Memory B cell (primary cell): ENCODE measurements around the gene GALNT2.

Source experiments
- ATAC-seq: fragments of 150-1000 bp; cut with Tn5 transposase; 2 replicates; pipeline ENCODE4 v1.10.0; 2021; ENCODE audit warnings: low read depth, mild to moderate bottlenecking, moderate library complexity
- DNase-seq, 2 donors: peaks; one replicate each; pipeline ENCODE4 v3.0.0; 2022; ENCODE audit warnings: low spot score in 2 of 2
- H3K27ac Mint-ChIP-seq: one replicate; pipeline ENCODE4 v1.8.0; 2022; ENCODE audit warnings: mild to moderate bottlenecking, moderate library complexity, mixed read lengths
- H3K27me3 Mint-ChIP-seq: one replicate; pipeline ENCODE4 v1.8.0; 2022; ENCODE audit warnings: mixed read lengths
- H3K36me3 Mint-ChIP-seq: one replicate; pipeline ENCODE4 v1.8.0; 2022; ENCODE audit warnings: mild to moderate bottlenecking, mixed read lengths
- H3K4me1 Mint-ChIP-seq: one replicate; pipeline ENCODE4 v1.8.0; 2022; ENCODE audit warnings: mixed read lengths
- H3K4me3 Mint-ChIP-seq: one replicate; pipeline ENCODE4 v1.8.0; 2022; ENCODE audit warnings: mild to moderate bottlenecking, moderate library complexity, mixed read lengths
- H3K9me3 Mint-ChIP-seq: one replicate; pipeline ENCODE4 v1.8.0; 2022; ENCODE audit warnings: mixed read lengths

Gene GALNT2

DNA sequence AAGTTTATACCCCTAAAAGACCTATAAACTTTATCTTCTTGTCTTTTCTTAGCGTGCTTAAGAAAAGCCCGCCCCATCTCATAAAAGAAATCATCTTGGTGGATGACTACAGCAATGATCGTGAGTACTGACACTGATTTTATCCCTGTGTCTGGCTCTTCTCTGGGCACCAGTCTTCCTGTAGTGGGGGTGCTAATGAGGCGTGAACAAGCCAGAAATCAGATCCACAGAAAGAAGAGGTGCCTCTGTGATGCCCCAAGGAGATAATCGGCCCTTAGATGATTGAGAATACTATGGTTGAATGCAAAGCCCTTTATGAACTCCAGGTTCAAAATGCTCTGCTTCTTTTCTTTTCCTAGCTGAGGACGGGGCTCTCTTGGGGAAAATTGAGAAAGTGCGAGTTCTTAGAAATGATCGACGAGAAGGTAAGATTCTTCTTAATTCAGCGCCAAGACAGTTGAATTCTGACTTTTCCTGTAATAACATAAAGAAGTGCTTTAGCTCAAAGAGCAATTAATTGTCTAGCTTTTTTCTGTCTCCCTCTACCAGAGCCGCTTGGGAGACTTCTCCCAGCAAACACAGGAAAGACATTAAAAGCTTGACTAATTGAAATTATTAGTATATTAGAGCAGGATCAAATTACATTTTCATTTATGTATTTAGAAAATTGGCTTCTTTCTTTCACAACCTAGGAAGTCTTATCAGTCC lies 169.4 kb downstream of the GALNT2 start:
- DNase-seq = no peak
- Mint-ChIP-seq H3K9me3 (peaks cover 9% of the 10 kb centered on the region), H3K36me3 (peaks cover 26% of the 10 kb centered on the region), H3K4me3 (no peak overlapping the region), H3K27ac (no peak overlapping the region), H3K4me1 (peaks cover 2% of the 10 kb centered on the region), H3K27me3 (no peaks in the 10 kb centered on the region)
- no peak for ATAC-seq

DNA sequence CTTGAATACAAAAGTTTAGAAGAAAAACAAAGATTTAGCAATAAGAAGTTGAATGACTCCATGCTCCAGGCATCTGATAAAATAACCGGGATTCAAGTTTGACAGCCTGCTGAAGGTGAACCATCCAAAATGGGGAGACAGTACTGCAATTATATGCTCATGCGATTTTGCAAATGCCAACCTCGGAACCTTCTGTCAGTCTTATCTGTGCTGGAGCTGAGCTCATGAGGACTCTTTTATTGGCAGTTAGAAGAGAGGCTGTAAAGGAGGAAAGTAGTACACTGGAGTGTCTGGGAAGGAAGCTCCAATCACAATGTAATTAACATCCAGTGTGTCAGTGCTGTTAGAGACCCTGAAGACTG lies 170.0 kb downstream of the GALNT2 start:
- no peaks in the 10 kb centered on the region for H3K27me3 Mint-ChIP-seq
- peaks cover 27% of the 10 kb centered on the region for H3K36me3 Mint-ChIP-seq
- ATAC-seq (no peak), DNase-seq (no peak)
- no peak overlapping the region for H3K4me3 Mint-ChIP-seq
- peaks cover 2% of the 10 kb centered on the region for H3K4me1 Mint-ChIP-seq
- no peak overlapping the region for H3K27ac Mint-ChIP-seq
- H3K9me3 Mint-ChIP-seq = peaks cover 9% of the 10 kb centered on the region

DNA sequence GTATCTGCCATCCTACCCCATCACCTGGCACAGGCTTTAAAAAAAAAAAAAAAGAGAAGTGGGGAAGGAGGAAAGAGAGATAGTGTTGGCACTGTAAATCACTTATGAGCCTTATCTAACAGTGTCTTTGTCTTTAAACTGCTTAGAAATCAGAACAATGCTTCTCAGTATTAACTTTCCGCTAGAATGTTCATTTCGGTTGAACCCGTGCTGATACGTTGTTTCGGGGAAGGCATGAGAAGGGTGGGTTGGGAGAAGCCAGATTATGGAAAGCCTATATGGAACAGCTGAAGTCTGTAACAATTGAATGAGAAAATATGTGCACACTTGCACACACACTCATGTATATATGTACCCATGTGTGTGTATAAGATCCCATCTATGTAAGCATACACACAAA lies 170.8 kb downstream of the GALNT2 start:
- Mint-ChIP-seq H3K4me3 (no peak overlapping the region), H3K27ac (no peak overlapping the region), H3K36me3 (peaks cover 27% of the 10 kb centered on the region), H3K27me3 (no peaks in the 10 kb centered on the region), H3K4me1 (no peaks in the 10 kb centered on the region), H3K9me3 (peaks cover 9% of the 10 kb centered on the region)
- DNase-seq = no peak
- ATAC-seq = no peak

DNA sequence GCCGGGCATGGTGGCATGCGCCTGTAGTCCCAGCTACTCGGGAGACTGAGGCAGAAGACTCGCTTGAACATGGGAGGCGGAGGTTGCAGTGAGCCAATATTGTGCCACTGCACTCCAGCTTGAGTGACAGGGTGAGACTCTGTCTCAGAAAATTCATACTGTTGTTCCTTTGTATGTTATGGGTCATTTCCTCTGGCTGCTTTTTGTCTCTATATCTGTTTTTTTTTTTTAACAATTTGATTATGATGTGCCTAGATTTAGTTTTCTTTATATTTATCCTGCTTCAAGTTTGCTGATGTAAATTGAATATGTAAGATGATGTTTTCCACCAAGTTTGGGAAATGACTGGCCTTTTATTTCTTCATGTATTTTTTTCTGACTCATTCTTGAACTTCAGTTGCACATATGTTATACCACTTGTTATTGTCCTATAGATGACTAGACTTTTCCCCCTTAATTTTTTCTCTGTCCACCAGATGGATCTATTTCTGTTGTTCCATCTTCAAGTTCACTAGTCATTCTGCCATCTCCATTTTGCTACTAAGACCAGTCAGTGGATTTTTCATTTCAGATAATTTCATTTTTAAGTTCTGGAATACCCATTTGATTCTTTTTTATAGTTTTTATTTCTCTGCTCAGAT lies 173.5 kb downstream of the GALNT2 start:
- no peak overlapping the region for H3K27ac Mint-ChIP-seq
- DNase-seq = no peak
- H3K4me3 Mint-ChIP-seq = no peak overlapping the region
- H3K9me3 Mint-ChIP-seq = peaks cover 9% of the 10 kb centered on the region
- no peaks in the 10 kb centered on the region for H3K27me3 Mint-ChIP-seq
- peaks cover 38% of the 10 kb centered on the region for H3K36me3 Mint-ChIP-seq
- H3K4me1 Mint-ChIP-seq = no peaks in the 10 kb centered on the region
- no peak for ATAC-seq

DNA sequence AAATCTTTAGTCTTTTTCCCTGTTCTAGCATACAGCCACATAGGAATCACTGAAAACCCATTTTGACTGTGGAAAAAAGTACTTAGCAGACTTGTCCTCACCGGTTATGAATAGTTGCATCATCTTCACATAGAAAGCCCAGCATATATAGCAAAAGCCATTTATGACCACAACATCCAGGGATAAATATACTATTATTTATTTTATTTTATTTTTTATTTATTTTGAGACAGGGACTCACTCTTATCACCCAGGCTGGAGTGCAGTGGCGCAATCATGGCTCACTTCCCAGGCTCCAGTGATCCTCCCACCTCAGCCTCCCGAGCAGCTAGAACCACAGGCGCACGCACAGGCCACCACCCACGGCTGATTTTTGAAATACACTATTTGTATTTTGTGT lies 175.3 kb downstream of the GALNT2 start:
- Mint-ChIP-seq H3K27ac (no peak overlapping the region), H3K4me3 (no peak overlapping the region), H3K9me3 (peaks cover 9% of the 10 kb centered on the region), H3K36me3 (peaks cover 46% of the 10 kb centered on the region), H3K27me3 (no peaks in the 10 kb centered on the region), H3K4me1 (no peaks in the 10 kb centered on the region)
- ATAC-seq = no peak
- DNase-seq = no peak

DNA sequence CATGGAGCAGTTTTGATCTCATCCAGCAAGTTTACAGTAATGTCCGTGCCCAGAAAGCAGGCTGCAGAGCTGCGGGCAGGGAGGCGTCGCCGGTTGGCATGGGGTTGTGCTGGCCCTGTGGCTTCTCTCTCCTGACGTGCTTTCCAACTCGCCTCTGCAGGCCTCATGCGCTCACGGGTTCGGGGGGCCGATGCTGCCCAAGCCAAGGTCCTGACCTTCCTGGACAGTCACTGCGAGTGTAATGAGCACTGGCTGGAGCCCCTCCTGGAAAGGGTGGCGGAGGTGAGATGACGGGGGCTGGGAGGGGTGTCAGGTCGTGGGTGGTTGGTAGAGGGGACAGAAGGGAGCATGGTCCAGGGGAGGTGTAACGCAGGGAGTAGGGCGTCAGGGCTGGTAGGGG lies 176.1 kb downstream of the GALNT2 start:
- Mint-ChIP-seq H3K4me1 (no peaks in the 10 kb centered on the region), H3K9me3 (peaks cover 9% of the 10 kb centered on the region), H3K27me3 (no peaks in the 10 kb centered on the region)

DNA sequence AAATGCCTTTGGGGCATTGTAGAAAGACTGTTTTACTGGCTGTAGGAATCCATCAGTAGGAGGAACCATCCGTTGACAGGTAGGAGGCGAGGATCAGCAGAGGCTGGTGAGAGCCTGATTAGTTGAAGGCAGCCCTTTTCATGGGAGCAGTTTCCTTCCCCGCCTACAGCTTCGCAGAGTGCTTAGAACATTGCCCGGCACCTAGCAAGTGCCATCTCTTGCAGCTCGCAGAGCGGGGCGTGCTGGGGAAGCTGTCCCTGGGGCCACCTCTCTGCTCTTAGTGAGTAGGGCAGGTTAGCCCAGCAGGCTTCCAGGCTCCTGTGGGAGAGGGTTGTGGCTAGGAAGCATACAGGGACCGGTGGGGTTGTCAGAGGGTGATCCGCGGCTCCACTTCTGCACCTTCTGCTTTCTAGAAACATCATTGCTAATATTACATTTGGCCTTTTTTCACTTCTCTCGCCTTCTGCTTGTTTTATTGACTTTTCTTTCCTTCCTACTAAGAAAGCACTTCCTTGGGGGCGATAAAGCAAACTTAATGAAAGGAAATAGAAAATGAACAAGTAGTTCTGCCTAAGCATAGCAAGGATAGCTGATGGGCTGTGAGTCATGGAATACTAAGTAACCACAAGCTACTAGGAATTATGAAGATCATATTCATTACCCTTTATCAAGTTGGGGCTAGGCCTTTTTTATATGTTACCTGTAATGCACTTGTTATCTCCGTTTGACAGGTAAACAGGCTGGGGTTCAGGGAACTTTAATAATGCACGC lies 176.7 kb downstream of the GALNT2 start:
- H3K4me3 Mint-ChIP-seq = no peak overlapping the region
- no peak overlapping the region for H3K27ac Mint-ChIP-seq
- peaks cover 9% of the 10 kb centered on the region for H3K9me3 Mint-ChIP-seq
- DNase-seq = no peak
- no peaks in the 10 kb centered on the region for H3K27me3 Mint-ChIP-seq
- H3K4me1 Mint-ChIP-seq = no peaks in the 10 kb centered on the region
- H3K36me3 Mint-ChIP-seq = peaks cover 47% of the 10 kb centered on the region
- no peak for ATAC-seq

More for the DNA sequence above, 176.1 kb downstream of the GALNT2 start:
- Mint-ChIP-seq H3K4me3 (no peak overlapping the region), H3K27ac (no peak overlapping the region), H3K36me3 (peaks cover 44% of the 10 kb centered on the region)
- DNase-seq (no peak), ATAC-seq (no peak)

DNA sequence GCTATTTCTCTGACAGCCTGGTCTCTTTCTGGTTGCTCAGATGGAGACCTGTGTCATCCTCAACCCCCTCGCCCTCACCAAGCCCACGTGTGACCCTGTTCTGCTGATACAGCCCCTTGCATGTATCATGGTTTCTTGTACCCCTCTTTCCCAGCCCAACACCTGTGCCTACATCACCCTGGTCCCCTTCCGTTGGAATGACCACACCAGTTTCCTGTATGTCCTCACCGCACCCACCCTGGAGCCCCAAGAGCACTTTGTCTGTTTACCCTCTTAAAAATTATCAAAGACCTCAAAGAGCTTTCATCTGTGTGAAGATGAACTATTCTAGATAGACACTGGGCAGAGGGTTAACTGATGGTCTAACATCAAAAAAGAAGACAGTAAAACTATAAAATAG lies 179.5 kb downstream of the GALNT2 start:
- Mint-ChIP-seq H3K4me1 (peaks cover 3% of the 10 kb centered on the region), H3K9me3 (no peaks in the 10 kb centered on the region), H3K27ac (peak overlapping the region; percentile 6), H3K4me3 (no peak overlapping the region), H3K36me3 (peaks cover 51% of the 10 kb centered on the region), H3K27me3 (no peaks in the 10 kb centered on the region)
- DNase-seq (no peak), ATAC-seq (no peak)

DNA sequence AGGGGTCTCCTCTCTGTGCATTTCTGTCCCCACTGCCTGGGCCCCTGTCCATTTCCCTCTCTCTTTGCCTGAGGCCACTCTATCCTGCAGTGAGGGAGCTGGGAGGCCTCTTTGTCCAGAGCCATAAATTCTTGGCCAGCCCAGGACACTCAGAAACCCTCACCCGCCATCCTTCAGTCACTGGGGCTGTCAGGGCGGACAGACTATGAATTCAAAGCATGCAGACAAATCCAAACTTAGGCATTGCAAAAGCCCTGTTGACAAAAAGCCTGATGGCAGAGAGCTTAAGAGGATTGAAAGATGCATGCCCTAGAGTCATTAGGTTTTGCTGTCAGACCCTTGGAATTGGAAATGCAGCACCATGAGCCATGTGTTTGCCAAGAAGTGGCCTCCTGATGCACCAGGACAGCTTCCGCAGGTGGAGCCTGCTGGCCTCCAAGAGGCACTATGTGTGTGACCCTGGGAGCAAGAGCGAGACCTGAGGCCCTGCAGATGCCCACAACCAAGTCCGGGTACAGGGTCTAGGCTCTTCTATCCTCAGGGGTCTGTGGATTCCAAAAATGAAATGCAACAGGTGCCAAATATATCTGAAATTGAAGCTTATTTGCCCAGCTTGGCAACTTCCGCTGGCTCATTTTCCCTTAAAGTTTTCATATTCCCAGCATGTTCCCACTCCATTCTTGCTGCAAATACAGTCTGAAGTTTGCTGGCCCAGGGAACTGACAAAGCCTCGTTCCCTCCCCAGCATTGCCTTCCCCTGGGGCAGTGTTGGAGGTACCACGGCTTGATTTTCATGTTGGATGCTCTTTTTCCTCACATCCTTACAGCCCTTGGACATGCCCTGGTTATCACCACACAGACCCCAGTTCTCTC lies 181.2 kb downstream of the GALNT2 start:
- Mint-ChIP-seq H3K27ac (no peak overlapping the region), H3K27me3 (no peaks in the 10 kb centered on the region), H3K9me3 (no peaks in the 10 kb centered on the region), H3K36me3 (peaks cover 51% of the 10 kb centered on the region), H3K4me3 (no peak overlapping the region), H3K4me1 (peaks cover 6% of the 10 kb centered on the region)
- ATAC-seq = no peak
- DNase-seq = no peak

DNA sequence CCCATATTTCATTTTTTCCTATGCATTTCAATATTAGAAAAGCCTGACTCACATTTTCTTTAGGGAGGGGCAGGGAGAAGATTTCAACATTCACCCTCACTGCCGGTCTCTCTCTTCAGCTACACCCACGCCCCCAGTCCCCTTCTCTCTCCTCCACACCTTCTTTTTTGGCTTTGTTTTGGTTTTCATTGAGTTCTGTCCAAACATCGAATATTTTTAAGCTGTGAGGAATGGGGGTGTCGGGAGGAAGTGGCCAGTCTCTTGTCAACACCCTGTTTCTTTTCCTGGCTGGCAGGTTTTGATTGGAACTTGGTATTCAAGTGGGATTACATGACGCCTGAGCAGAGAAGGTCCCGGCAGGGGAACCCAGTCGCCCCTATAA lies 181.8 kb downstream of the GALNT2 start:
- no peak for DNase-seq
- no peak overlapping the region for H3K4me3 Mint-ChIP-seq
- H3K27me3 Mint-ChIP-seq = no peaks in the 10 kb centered on the region
- H3K36me3 Mint-ChIP-seq = peaks cover 52% of the 10 kb centered on the region
- peaks cover 6% of the 10 kb centered on the region for H3K4me1 Mint-ChIP-seq
- ATAC-seq = no peak
- no peaks in the 10 kb centered on the region for H3K9me3 Mint-ChIP-seq
- no peak overlapping the region for H3K27ac Mint-ChIP-seq

DNA sequence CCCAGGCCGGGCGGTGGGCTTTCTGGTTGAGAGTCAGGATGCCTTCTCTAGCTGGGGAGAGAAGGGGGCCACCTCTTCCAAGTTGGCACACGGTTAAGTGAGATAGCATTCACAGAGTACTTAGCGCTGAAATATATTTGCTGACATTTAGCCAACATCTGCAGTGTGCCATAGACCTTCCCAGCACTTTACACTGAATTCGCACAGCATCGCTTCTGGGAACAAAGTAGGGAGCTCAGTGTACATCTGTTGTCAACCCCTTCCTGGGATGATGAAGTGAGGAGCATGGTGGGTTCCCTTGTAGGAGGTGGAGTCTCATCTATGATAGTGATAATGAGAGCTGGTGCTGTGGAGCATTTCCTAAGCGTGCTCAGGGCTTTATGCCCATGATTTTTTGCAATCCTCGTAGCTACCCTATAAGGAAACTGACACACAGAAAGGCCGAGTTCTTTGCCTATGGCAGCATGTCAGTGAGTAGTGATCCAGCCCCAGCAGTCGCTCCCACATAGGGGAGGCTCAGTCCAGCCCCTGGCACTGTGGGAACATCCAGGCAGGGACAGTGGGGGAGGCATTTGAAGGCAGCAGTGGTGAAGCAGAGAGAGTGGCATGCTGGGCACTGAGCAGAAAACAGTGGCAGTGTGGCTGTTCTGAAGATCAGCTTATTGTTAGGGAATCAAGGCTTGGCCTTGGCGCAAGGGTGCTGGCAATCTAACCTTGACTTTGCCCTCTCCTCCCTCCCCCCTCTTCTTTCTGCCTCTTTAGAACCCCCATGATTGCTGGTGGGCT lies 182.8 kb downstream of the GALNT2 start:
- Mint-ChIP-seq H3K27me3 (no peaks in the 10 kb centered on the region), H3K9me3 (no peaks in the 10 kb centered on the region), H3K36me3 (peaks cover 48% of the 10 kb centered on the region), H3K4me1 (peaks cover 6% of the 10 kb centered on the region), H3K27ac (no peak overlapping the region), H3K4me3 (no peak overlapping the region)
- DNase-seq = no peak
- no peak for ATAC-seq

DNA sequence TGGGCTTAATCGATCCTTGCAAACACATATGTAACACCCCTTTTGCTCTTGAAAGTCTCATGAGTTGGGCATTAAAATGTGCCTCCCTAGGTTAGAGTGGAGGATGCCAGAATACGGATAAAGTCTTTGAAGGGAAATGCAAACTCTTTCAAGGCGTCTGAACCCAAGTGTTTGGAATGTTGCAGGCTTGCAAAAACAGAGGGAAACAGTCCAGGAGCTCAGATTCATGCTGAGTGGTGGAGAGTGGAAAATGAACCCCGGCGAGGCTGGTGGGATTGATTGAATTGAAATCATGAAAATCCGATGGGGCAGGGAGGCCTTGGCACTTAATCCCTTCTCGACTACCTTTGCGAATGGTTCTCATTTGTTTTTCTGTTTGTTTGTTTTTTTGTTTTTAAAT lies 183.6 kb downstream of the GALNT2 start:
- ATAC-seq (no peak), DNase-seq (no peak)
- no peak overlapping the region for H3K27ac Mint-ChIP-seq
- H3K4me3 Mint-ChIP-seq = no peak overlapping the region
- H3K9me3 Mint-ChIP-seq = no peaks in the 10 kb centered on the region
- H3K4me1 Mint-ChIP-seq = peaks cover 6% of the 10 kb centered on the region
- H3K36me3 Mint-ChIP-seq = peaks cover 50% of the 10 kb centered on the region
- no peaks in the 10 kb centered on the region for H3K27me3 Mint-ChIP-seq

DNA sequence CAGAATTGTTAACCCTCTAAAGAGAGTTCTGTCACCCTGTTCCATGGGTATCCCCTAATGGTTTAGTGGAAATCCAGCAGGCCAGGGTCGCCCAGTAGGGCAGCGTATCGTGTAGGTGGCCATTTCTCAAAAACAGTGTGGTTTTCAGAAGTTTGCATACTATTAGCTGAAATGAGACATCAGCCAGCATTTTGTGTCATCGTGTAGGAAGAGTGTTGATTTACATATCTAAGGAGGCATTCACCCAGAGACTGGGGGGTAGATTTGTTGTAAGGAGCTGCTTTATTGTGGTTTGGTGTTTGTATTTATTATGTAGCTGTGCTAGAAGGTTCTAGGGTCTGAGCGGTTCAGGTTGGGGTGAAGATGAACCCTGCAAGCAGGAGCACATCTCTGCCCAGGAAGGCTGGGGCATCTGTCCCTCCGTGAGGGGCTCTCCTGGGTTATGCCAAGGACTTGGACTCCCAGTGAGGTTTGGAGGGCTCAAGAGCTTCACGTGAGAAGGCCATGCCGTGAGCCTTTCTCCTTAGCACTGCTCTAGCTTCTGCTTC lies 184.7 kb downstream of the GALNT2 start:
- Mint-ChIP-seq H3K27me3 (no peaks in the 10 kb centered on the region), H3K36me3 (peaks cover 48% of the 10 kb centered on the region), H3K27ac (no peak overlapping the region), H3K4me1 (peaks cover 6% of the 10 kb centered on the region), H3K4me3 (no peak overlapping the region), H3K9me3 (no peaks in the 10 kb centered on the region)
- DNase-seq (no peak), ATAC-seq (no peak)
